ENCODE measurements around the gene DALRD3.

DNA sequence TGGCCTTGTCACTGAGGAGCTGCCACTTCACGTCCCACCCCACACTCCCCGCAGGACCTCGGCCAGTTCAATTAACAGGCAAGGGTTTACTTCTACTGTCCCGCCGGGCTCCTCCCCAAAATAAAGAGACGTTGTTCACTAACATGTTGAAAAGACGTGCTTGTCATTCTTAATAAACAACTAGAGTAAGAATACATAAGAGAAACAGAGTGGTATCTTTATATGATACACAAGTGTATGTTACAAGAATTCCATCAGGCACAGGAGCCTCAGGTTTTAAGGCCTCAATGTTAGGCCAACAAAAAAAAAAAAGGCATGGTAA lies 11.1 kb upstream of the DALRD3 start:
- TF ChIP-seq POLR2A (IDR thresholded peaks at IDR 0.05) = no peak
- TF ChIP-seq, protein P1, sequence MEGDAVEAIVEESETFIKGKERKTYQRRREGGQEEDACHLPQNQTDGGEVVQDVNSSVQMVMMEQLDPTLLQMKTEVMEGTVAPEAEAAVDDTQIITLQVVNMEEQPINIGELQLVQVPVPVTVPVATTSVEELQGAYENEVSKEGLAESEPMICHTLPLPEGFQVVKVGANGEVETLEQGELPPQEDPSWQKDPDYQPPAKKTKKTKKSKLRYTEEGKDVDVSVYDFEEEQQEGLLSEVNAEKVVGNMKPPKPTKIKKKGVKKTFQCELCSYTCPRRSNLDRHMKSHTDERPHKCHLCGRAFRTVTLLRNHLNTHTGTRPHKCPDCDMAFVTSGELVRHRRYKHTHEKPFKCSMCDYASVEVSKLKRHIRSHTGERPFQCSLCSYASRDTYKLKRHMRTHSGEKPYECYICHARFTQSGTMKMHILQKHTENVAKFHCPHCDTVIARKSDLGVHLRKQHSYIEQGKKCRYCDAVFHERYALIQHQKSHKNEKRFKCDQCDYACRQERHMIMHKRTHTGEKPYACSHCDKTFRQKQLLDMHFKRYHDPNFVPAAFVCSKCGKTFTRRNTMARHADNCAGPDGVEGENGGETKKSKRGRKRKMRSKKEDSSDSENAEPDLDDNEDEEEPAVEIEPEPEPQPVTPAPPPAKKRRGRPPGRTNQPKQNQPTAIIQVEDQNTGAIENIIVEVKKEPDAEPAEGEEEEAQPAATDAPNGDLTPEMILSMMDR (IDR thresholded peaks at IDR 0.05) = peak in 1 of 7 experiments; percentile 0

Measured in body of pancreas (tissue), 4 donors.